ENCODE measurements around the gene ITGA1.
"Not testable (repeated sequence)": the region's sequence is repeated elsewhere in the genome, so short reads cannot be mapped to it uniquely, and the experiment has no call there.

Gene ITGA1

DNA sequence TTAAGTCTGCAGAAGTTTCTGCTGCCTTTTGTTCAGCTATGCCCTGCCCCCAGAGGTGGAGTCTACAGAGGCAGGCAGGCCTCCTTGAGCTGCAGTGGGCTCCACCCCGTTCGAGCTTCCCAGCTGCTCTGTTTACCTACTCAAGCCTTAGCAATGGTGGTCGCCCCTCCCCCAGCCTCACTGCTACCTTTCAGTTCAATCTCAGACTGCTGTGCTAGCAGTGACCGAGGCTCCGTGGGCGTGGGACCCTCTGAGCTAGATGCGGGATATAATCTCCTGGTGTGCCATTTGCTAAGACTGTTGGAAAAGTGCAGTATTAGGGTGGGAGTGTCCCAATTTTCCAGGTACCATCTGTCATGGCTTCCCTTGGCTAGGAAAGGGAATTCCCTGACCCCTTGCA, 188.4 kb downstream of the ITGA1 start:
- not testable (repeated sequence) for DNase-seq

DNA sequence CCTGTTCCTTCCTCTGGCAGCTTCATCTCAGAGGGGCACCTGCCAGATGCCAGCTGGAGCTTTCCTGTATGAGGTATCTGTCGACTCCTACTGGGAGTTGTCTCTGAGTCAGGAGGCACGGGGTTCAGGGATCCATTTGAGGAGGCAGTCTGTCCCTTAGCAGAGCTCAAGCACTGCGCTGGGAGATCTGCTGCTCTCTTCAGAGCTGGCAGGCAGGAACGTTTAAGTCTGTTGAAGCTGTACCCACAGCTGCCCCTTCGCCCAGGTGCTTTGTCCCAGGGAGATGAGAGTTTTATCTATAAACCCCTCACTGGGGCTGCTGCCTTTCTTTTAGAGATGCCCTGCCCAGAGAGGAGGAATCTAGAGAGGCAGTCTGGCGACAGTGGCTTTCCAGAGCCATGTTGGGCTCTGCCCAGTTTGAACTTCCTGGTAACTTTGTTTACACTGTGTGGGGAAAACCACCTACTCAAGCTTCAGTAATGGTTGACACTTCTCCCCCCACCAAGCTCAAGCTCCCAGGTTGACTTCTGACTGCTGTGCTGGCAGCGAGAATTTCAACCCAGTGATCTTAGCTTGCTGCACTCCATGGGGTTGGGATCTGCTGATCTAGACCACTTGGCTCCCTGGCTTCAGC, 189.7 kb downstream of the ITGA1 start:
- no peak for DNase-seq

GRCh38 chr5:52981507-52981906, 193.8 kb downstream of the ITGA1 start:
- DNase-seq, result no peak

DNA sequence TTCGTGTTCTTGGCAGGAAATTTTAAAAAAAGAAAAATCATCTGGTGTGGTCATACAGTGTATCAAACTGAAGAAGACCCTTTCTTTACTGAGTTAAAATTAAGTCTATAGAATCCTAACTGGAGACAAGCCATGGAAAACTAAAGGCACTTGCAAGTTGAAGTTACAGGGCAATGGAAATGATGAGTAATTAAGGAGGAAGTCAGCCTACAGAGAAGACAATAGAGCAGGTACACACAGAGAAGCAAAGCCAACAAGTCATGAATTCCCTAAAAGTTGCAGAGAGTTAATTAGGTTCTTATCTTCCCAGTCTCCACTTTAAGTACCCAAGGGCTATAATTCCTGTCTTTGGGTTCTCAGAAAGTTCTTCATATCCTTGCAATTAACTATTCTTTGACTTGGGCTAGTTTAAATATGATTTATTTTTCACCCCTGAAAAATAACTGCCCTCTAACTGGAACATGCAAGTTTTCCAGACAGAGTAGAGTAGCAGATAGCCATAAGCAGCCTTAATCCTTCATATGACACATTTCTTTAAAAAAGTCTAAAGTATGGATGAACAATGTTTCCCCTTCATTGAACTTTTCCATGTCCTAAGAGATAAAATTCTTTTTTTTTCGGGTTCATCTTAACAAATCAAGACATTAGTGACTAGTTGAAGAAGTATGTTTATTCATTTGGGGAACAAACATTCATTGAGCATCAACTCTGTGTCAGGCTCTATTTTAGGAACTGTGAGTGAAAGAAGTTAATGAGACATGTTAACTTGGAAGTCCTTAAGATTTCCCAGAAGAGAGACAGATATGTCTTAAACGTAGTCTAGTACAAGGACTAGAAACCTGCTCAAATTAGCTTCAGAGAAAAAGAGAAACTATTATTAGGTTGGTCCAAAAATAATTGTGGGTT, 196.3 kb downstream of the ITGA1 start:
- no peak for DNase-seq

DNA sequence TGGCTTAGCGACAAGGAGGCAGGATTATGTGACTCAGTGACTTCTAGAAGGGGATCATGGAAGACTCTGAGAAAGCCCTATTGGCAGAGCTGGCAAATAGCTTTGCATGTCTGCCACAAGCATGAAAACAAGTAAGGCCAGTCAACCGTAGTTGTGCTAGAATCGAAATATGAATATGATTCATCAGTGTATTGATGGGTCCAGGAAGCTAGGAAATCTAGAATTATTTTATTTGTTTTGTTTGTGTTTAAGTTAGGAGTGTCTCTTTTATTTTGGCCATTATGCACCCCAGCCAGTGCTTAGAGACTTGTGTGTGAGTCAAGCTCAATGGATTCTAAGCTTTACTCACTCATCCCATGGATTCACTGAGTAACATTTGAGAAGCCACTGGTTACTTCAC, 197.6 kb downstream of the ITGA1 start:
- no peak for DNase-seq

DNA sequence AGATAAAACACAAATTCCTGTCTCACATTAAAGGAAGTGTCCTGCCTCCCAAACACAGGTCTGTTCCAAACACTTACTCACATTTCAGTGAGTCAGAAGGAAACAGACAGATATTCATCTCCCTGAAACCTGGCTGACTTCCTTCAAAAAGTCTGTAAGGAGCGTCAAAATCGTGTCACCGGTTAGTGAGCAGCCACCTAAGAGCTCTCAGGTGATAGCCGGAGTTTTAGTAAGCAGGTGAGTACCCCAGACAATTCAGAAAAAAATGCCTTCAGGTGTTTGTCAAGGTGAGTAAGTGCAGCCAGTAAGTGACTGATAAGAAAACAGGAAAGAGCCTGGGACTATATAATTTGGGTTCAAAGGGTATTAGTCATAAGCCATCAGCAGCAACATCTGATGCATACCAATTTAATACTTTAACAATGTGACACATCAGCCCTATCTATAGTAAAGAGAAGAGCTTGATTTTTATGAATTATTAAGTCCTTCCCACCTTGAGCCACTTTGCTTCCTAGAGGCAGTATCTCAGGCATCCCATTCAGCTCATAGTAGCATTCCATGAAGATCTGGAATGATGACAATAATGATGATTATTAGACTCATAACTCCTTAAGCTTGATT, 200.1 kb downstream of the ITGA1 start:
- no peak for DNase-seq

- DNase-seq, result no peak
These were observed 200.8 kb downstream of the ITGA1 start for GRCh38 chr5:52988335-52989024.

DNA sequence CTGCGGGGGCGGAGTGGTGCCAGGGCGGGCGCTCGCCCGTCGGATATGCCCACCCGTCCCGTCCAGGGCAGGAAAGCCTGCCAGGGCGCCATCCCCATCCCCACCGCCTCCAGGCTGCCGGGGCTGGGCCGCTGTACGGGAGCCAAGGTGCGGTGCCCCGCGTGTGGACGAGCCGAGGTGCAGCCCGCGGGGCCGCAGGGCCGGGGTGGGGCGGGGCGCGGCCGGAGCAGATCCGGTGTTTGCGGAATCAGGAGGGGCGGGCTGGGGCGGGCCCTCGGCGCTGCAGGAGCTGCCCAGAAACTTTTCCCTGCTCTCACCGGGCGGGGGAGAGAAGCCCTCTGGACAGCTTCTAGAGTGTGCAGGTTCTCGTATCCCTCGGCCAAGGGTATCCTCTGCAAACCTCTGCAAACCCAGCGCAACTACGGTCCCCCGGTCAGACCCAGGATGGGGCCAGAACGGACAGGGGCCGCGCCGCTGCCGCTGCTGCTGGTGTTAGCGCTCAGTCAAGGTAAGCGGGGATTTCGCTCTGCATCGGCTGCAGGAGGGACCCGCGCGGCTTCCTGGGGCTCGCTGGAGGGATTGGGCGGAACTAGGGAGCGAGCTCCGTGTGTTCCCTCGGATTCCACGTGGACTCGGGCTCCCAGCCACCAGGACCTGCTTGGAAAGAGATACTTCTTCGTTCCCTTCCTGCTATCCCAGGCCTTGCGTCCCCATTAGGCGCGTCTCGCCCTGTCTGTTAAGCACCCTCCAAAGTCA, 201.5 kb downstream of the ITGA1 start, which contains the start of gene ITGA2:
ITGA2 (plus strand) TSS at position 328 of the 756 bp plus-strand sequence; CDS start at position 445, 117 bp downstream.
- no peak for DNase-seq

GRCh38 chr5:52989781-52990527, 202.2 kb downstream of the ITGA1 start:
- DNase-seq, result no peak

DNA sequence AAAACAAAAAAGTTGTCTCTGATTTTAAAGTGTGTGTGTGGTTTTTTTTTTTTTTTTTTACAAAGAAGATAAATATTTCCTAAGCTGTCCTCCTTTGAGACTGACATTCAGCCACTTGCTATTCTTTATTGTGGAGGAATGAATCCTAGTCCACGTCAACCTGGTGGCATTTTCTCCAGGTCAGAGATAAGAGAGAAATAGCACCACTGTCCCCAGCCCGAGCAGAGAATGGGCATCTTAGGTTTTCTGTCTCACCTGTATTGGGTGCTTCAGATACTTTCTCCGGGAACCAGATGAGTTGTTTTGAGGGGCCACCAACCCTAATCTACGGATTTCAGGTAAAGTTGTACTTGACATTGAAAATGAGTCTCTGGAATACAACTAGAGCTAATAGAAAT, 202.8 kb downstream of the ITGA1 start:
- no peak for DNase-seq

GRCh38 chr5:52993367-52993766, 205.7 kb downstream of the ITGA1 start:
- DNase-seq, result no peak

DNA sequence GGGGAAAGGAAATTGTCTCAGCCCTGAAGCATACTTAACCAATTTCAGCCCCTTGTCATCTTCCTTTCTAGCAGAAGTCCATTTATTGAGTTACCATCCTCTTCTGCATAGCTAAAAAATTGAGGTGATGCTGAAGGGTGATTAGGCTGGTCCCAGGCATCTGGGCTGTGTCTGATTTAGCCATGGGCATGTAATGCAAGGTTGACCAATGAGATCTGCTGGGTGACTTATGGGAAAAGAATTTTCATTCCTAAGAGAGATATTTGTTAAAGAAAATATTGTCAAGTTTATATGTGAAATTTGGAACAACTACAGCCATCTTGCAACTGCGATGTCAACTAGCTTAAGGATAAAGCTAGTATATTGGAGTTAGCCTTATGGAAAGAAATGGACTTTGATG, 206.6 kb downstream of the ITGA1 start:
- no peak for DNase-seq

DNA sequence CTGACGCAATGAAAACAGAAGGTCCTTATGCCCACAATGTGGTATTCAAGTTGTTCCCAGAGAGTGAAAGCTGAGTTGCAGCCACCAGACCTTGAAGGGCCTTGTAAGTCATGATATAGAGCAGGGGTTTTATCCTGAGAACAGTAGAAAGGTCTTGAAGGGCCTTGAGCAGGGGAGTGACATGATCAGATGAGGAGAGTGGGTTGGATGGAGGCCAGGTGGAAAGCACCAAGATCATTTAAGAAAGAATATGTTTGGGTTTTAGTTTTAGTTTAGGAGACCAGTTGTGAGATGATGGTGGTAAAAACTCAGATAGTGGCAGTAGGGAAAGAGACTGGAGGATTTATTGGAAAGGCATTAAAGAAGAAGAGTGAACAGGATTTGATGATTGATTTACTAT, 207.4 kb downstream of the ITGA1 start:
- DNase-seq, result no peak

DNA sequence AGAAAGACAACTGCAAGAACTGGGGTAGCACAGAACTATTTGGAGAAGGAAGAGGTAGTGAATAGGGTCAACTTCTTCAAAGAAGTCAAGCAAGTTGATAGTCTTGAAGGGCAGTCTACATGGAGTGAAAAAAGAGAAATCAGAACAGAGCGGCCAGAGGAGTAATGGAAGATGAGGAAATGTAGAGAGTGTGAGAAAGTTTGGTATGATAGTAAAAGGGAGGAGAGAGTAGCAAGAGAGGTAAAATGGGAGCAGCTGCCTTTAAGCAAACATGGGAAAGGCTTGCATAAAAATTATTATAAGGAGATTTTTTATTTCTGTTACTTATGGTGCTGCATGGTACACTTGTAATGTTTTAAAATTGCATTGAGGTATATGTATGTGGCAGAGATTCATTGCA, 208.2 kb downstream of the ITGA1 start:
- no peak for DNase-seq

- no peak for DNase-seq
These were observed 209.3 kb downstream of the ITGA1 start for GRCh38 chr5:52996979-52997378.

- DNase-seq, result no peak
These were observed 209.7 kb downstream of the ITGA1 start for GRCh38 chr5:52997424-52997823.

DNA sequence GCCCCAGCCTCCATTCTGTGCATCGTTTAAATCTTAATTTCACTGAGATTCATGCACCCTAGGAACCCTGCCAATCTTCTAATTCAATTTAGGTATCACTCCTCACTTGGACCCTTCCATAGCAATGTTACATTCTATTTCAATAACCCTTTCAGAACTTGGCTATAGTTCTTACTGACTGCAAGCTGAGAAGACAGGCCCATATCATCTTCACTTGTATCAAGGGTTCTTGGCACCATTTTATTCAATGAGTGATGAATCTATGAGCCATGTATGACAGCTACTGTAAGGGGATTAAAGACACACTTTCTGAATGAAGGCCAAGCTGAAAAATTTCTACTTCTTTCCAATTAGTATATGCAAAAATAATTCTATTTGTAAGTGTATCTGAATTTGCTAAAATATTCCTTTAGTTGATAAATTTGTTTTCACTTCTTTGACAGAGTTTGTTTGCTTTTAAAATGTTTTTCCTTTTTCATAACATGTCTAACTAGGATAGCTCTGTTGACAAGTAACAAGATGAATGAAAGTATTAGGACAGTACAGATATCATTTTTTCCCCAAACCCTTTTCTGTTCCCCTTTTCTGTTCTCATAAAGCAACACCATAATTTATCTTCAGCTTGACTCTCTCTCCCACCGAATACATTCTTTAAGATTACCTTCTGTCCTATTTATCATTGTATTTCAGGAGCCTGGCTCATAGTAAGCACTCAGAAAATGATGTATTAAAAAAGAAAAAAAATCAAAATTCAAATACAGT, 211.0 kb downstream of the ITGA1 start:
- DNase-seq, result no peak

- no peak for DNase-seq
These were observed 211.7 kb downstream of the ITGA1 start for GRCh38 chr5:52999344-52999949.

GRCh38 chr5:53001541-53001940, 213.8 kb downstream of the ITGA1 start:
- DNase-seq, result no peak

- DNase-seq, result no peak
These were observed 214.8 kb downstream of the ITGA1 start for GRCh38 chr5:53002491-53002890.

All from NCI-H187 treated with DMSO at 0.1 percent for 48 hours (cell line).